Neuronal stem cell (in vitro differentiated cells): ENCODE results near the gene CREB5.

Source experiments
- DNase-seq: peaks from one replicate; pipeline ENCODE4 v3.0.0-alpha.2; 2013; ENCODE audit warnings: low spot score
- H2AFZ ChIP-seq: one replicate; pipeline ENCODE4 v1.6.1; 2013; ENCODE audit warnings: mild to moderate bottlenecking, low read length, inconsistent platforms
- H2AK5ac ChIP-seq: 2 replicates; pipeline ENCODE4 v1.6.1; 2013; ENCODE audit warnings: low read depth, mild to moderate bottlenecking, inconsistent platforms, low read length, moderate library complexity, mixed read lengths
- H2BK120ac ChIP-seq: 2 replicates; pipeline ENCODE4 v1.6.1; 2013; ENCODE audit warnings: low read depth, mild to moderate bottlenecking, inconsistent platforms, low read length, moderate library complexity, mixed read lengths
- H2BK12ac ChIP-seq: one replicate; pipeline ENCODE4 v1.6.1; 2013; ENCODE audit warnings: low read length, inconsistent platforms
- H2BK15ac ChIP-seq: 2 replicates; pipeline ENCODE4 v1.6.1; 2013; ENCODE audit warnings: mild to moderate bottlenecking, low read length, inconsistent platforms, mixed read lengths
- H2BK5ac ChIP-seq: one replicate; pipeline ENCODE4 v1.6.1; 2013; ENCODE audit warnings: inconsistent platforms, mild to moderate bottlenecking, low read length, moderate library complexity
- H3K14ac ChIP-seq: one replicate; pipeline ENCODE4 v1.6.1; 2013; ENCODE audit warnings: low read length, inconsistent platforms
- H3K18ac ChIP-seq: 2 replicates; pipeline ENCODE4 v1.6.1; 2013; ENCODE audit warnings: low read length, inconsistent platforms
- H3K23ac ChIP-seq: 2 replicates; pipeline ENCODE4 v1.6.1; 2013; ENCODE audit warnings: low read depth, mild to moderate bottlenecking, mixed read lengths, low read length, inconsistent platforms; ENCODE audit not compliant: poor library complexity
- H3K27ac ChIP-seq: replicated peaks from 3 replicates; pipeline ENCODE4 v1.5.1; 2013; ENCODE audit warnings: low read length, inconsistent platforms
- H3K27me3 ChIP-seq, 3 experiments: 2 replicates each; pipeline ENCODE4 v1.6.1; 2013; ENCODE audit warnings: low read length in 3 of 3, mild to moderate bottlenecking in 2 of 3, inconsistent platforms in 1 of 3, low read depth in 1 of 3, mixed read lengths in 1 of 3, moderate library complexity in 1 of 3; ENCODE audit not compliant: control insufficient read depth in 3 of 3, insufficient read depth in 3 of 3
- H3K36me3 ChIP-seq, 2 donors: replicated peaks in 1 of 2; 2 replicates each; pipeline ENCODE4 v1.6.1; 2013; ENCODE audit warnings: low read length in 2 of 2; ENCODE audit not compliant: control insufficient read depth in 2 of 2, insufficient read depth in 2 of 2
- H3K4ac ChIP-seq: 2 replicates; pipeline ENCODE4 v1.6.1; 2013; ENCODE audit warnings: inconsistent platforms, mild to moderate bottlenecking, low read length, moderate library complexity
- H3K4me1 ChIP-seq, 2 donors: 1 replicate in 1 of 2; 2 replicates in 1 of 2; pipeline ENCODE4 v1.6.1; 2013; ENCODE audit warnings: low read length in 2 of 2, low read depth in 1 of 2; ENCODE audit not compliant: control insufficient read depth in 2 of 2, insufficient read depth in 1 of 2
- H3K4me2 ChIP-seq: one replicate; pipeline ENCODE4 v1.6.1; 2013; ENCODE audit warnings: mild to moderate bottlenecking, low read length, inconsistent platforms; ENCODE audit not compliant: insufficient read depth, poor library complexity, severe bottlenecking
- H3K4me3 ChIP-seq, 2 donors: 2 replicates each; pipeline ENCODE4 v1.5.1; 2013; ENCODE audit warnings: low read length in 2 of 2, mild to moderate bottlenecking in 2 of 2, inconsistent platforms in 1 of 2, moderate library complexity in 1 of 2
- H3K79me1 ChIP-seq: one replicate; pipeline ENCODE4 v1.6.1; 2013; ENCODE audit warnings: low read depth, mild to moderate bottlenecking, inconsistent platforms, low read length, moderate library complexity
- H3K9ac ChIP-seq: one replicate; pipeline ENCODE4 v1.6.1; 2013; ENCODE audit warnings: mild to moderate bottlenecking, low read depth, low read length, inconsistent platforms; ENCODE audit not compliant: poor library complexity
- H3K9me3 ChIP-seq, 2 donors: replicated peaks in 1 of 2; 2 replicates each; pipeline versions ENCODE3 to v1.6.1; 2013; ENCODE audit warnings: low read length in 2 of 2, mild to moderate bottlenecking in 2 of 2, inconsistent platforms in 1 of 2, low read depth in 1 of 2, mixed read lengths in 1 of 2, moderate library complexity in 1 of 2; ENCODE audit not compliant: control insufficient read depth in 2 of 2, insufficient read depth in 1 of 2
- H4K8ac ChIP-seq: one replicate; pipeline ENCODE4 v1.6.1; 2013; ENCODE audit warnings: low read depth, mild to moderate bottlenecking, inconsistent platforms, low read length, moderate library complexity
- H4K91ac ChIP-seq: one replicate; pipeline ENCODE4 v1.6.1; 2013; ENCODE audit warnings: low read length, low read depth, mild to moderate bottlenecking, inconsistent platforms; ENCODE audit not compliant: poor library complexity
- WGBS, 2 donors: extraction: QIAGEN DNeasy Blood & Tissue Kit; methylation state at CpG; one replicate each; pipeline ENCODE4 v1.1.7; 2013; ENCODE audit warnings: missing lambda C conversion rate in 2 of 2, mixed read lengths in 1 of 2; ENCODE audit not compliant: insufficient read length in 2 of 2, insufficient replicate concordance in 1 of 2; ENCODE audit errors: extremely low coverage in 2 of 2; 5-methylcytosine and 5-hydroxymethylcytosine counted together

CREB5 gene

DNA sequence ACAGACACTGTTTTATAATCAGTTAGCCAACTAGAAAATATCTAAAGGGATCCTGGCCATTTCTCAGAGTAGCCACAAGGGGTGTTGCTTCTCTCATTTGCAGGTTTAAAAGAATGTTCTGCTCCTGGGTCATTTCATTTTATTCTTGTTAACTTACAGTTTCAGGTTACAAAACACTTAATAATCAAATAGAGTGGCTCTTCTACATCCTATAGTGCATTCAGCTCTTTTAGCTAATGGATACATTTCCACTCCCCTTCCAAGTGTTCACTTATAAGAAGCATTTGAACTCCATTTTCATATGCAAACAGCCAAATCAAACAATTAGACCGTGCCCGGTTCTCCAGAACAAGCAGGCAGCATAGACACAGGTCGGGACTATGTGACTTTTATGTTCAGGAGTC is 428.3 kb downstream of the CREB5 start:
- no peak overlapping the region for H4K91ac ChIP-seq
- H3K9ac ChIP-seq = no peak overlapping the region
- no peaks in the 10 kb centered on the region for H3K27me3 ChIP-seq
- H3K4me3 ChIP-seq = no peak overlapping the region
- H2BK15ac ChIP-seq = no peak overlapping the region
- no peak overlapping the region for H3K23ac ChIP-seq
- no peak overlapping the region for H3K14ac ChIP-seq
- no peak overlapping the region for H3K4ac ChIP-seq
- H3K79me1 ChIP-seq = no peaks in the 10 kb centered on the region
- no peak overlapping the region for H2AFZ ChIP-seq
- no peak for DNase-seq
- peaks cover 0 to 3% of the 10 kb centered on the region in 2 donors for H3K9me3 ChIP-seq
- H2BK120ac ChIP-seq = no peak overlapping the region
- no peak overlapping the region for H3K4me2 ChIP-seq
- no peak overlapping the region for H3K18ac ChIP-seq
- H4K8ac ChIP-seq = no peak overlapping the region
- no peak overlapping the region for H2AK5ac ChIP-seq
- H3K36me3 ChIP-seq = no peaks in the 10 kb centered on the region
- H3K27ac ChIP-seq = no peak overlapping the region
- peaks cover 0 to 5% of the 10 kb centered on the region in 2 donors for H3K4me1 ChIP-seq
- H2BK12ac ChIP-seq = no peak overlapping the region
- H2BK5ac ChIP-seq = no peak overlapping the region
- WGBS, 2 donors = no CpG with 5 or more reads among the region's 3 CpGs

- no peak overlapping the region for H2BK5ac ChIP-seq
- no peak overlapping the region for H3K27ac ChIP-seq
- no peak overlapping the region for H2BK120ac ChIP-seq
- H3K18ac ChIP-seq = no peak overlapping the region
- no peak overlapping the region for H2BK15ac ChIP-seq
- H2BK12ac ChIP-seq = no peak overlapping the region
- no peak overlapping the region for H2AFZ ChIP-seq
- no peak overlapping the region for H4K91ac ChIP-seq
- H4K8ac ChIP-seq = no peak overlapping the region
- no peak overlapping the region for H3K9ac ChIP-seq
- no peak for DNase-seq
- no peaks in the 10 kb centered on the region for H3K36me3 ChIP-seq
- H3K4me2 ChIP-seq = no peak overlapping the region
- H3K4ac ChIP-seq = no peak overlapping the region
- no peak overlapping the region for H3K4me3 ChIP-seq
- peaks cover 0 to 5% of the 10 kb centered on the region in 2 donors for H3K4me1 ChIP-seq
- no peak overlapping the region for H3K14ac ChIP-seq
- no peak overlapping the region for H2AK5ac ChIP-seq
- peaks cover 3 to 5% of the 10 kb centered on the region in 2 donors for H3K9me3 ChIP-seq
- H3K27me3 ChIP-seq = no peaks in the 10 kb centered on the region
- H3K79me1 ChIP-seq = no peaks in the 10 kb centered on the region
- H3K23ac ChIP-seq = no peak overlapping the region
Measured at GRCh38 chr7:28841766-28842165, 429.4 kb downstream of the CREB5 start.

- WGBS, 2 donors = no CpG with 5 or more reads among the region's 1 CpG
- H3K79me1 ChIP-seq = no peaks in the 10 kb centered on the region
- H3K4me3 ChIP-seq = no peak overlapping the region
Measured at GRCh38 chr7:28842769-28843295, 430.5 kb downstream of the CREB5 start.

GRCh38 chr7:28845106-28845505 is 432.8 kb downstream of the CREB5 start:
- Histone ChIP-seq H3K27ac (no peak overlapping the region), H3K9me3 (peaks cover 0 to 5% of the 10 kb centered on the region in 2 donors), H3K4me1 (peaks cover 0 to 5% of the 10 kb centered on the region in 2 donors), H3K14ac (no peak overlapping the region), H3K23ac (no peak overlapping the region), H2AFZ (no peak overlapping the region), H2BK12ac (no peak overlapping the region), H4K91ac (no peak overlapping the region), H3K79me1 (no peaks in the 10 kb centered on the region), H3K27me3 (no peaks in the 10 kb centered on the region), H3K4ac (no peak overlapping the region), H2AK5ac (no peak overlapping the region), H3K18ac (no peak overlapping the region), H3K36me3 (no peaks in the 10 kb centered on the region), H2BK5ac (no peak overlapping the region), H2BK15ac (no peak overlapping the region), H4K8ac (no peak overlapping the region), H2BK120ac (no peak overlapping the region), H3K4me2 (no peak overlapping the region), H3K9ac (no peak overlapping the region), H3K4me3 (no peak overlapping the region)
- WGBS, 2 donors = no CpG with 5 or more reads among the region's 1 CpG
- DNase-seq = no peak

More at GRCh38 chr7:28842769-28843295, 430.5 kb downstream of the CREB5 start:
- no peak overlapping the region for H2BK15ac ChIP-seq
- no peaks in the 10 kb centered on the region for H3K27me3 ChIP-seq
- no peak overlapping the region for H3K23ac ChIP-seq
- peaks cover 0 to 5% of the 10 kb centered on the region in 2 donors for H3K4me1 ChIP-seq
- no peak overlapping the region for H4K8ac ChIP-seq
- no peak overlapping the region for H2BK120ac ChIP-seq
- H2AFZ ChIP-seq = no peak overlapping the region
- H3K18ac ChIP-seq = no peak overlapping the region
- H3K9ac ChIP-seq = no peak overlapping the region
- H4K91ac ChIP-seq = no peak overlapping the region
- no peak overlapping the region for H3K4me2 ChIP-seq
- H3K36me3 ChIP-seq = no peaks in the 10 kb centered on the region
- peaks cover under 1 to 5% of the 10 kb centered on the region in 2 donors for H3K9me3 ChIP-seq
- H3K4ac ChIP-seq = no peak overlapping the region
- no peak for DNase-seq
- no peak overlapping the region for H2AK5ac ChIP-seq
- H2BK12ac ChIP-seq = peak overlapping the region; percentile 12
- H2BK5ac ChIP-seq = no peak overlapping the region
- H3K14ac ChIP-seq = no peak overlapping the region
- H3K27ac ChIP-seq = no peak overlapping the region
